Measurements from ENCODE around the gene C19orf47.

Gene C19orf47

DNA sequence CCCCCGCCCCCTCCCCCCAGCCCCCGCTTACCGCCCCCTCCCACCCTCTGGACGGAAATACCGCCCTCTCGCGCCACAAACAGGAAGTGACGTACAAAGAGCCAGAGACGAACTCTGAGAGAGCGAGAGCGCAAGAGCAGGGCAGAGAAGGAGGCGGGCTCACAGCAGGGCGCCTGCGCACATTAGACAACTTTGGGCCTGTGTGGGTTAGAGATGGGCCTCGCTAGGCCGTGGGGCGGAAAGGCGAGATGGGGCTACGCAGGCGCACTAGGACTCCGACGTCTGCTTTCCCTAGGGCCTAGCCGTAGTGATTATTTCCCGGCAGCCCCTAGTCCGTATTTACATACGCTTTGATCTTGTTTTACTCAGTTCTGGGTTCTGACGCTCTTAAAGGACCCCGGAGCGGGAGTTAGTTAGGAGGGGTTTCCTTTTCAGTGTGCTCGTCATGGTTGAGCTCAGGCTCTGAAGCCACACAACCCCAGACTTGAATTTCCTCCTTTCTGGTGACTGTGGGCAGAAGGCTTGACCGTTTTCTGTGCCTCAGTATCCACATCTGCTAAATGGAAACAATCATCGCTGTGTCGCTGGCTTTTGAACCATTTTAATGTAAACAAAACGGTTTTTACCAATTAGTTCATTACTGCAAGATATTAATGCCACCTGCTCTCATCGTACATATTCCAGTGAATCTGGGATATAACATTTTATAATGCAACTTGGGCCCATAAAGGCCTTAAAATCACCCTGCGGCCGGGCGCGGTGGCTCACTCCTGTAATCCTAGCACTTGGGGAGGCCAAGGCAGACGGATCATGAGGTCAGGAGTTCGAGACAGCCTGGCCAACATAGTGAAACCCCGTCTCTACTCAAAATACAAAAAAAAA is 62.6 kb downstream of the C19orf47 start:
- Histone ChIP-seq H2AFZ (peak overlapping the region; percentile 91), H3K27me3 (ENCODE audit: control insufficient read depth, insufficient read depth, low read length) (no peaks in the 10 kb centered on the region), H3K9ac (peak overlapping the region; percentile 30), H3K79me2 (peaks cover 48% of the 10 kb centered on the region), H3K4me2 (ENCODE audit: low read length) (peak overlapping the region; percentile 89), H3K36me3 (ENCODE audit: control insufficient read depth, insufficient read depth, low read length) (no peaks in the 10 kb centered on the region), H3K4me1 (peaks cover 23% of the 10 kb centered on the region), H3K27ac (peak overlapping the region; percentile 89), H3K4me3 (ENCODE audit: low read depth, low read length) (peak overlapping the region; percentile 90), H3K9me3 (ENCODE audit: control insufficient read depth, low read length) (no peaks in the 10 kb centered on the region)
- TF ChIP-seq, protein P1, sequence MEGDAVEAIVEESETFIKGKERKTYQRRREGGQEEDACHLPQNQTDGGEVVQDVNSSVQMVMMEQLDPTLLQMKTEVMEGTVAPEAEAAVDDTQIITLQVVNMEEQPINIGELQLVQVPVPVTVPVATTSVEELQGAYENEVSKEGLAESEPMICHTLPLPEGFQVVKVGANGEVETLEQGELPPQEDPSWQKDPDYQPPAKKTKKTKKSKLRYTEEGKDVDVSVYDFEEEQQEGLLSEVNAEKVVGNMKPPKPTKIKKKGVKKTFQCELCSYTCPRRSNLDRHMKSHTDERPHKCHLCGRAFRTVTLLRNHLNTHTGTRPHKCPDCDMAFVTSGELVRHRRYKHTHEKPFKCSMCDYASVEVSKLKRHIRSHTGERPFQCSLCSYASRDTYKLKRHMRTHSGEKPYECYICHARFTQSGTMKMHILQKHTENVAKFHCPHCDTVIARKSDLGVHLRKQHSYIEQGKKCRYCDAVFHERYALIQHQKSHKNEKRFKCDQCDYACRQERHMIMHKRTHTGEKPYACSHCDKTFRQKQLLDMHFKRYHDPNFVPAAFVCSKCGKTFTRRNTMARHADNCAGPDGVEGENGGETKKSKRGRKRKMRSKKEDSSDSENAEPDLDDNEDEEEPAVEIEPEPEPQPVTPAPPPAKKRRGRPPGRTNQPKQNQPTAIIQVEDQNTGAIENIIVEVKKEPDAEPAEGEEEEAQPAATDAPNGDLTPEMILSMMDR (IDR thresholded peaks at IDR 0.05): no peak

DNA sequence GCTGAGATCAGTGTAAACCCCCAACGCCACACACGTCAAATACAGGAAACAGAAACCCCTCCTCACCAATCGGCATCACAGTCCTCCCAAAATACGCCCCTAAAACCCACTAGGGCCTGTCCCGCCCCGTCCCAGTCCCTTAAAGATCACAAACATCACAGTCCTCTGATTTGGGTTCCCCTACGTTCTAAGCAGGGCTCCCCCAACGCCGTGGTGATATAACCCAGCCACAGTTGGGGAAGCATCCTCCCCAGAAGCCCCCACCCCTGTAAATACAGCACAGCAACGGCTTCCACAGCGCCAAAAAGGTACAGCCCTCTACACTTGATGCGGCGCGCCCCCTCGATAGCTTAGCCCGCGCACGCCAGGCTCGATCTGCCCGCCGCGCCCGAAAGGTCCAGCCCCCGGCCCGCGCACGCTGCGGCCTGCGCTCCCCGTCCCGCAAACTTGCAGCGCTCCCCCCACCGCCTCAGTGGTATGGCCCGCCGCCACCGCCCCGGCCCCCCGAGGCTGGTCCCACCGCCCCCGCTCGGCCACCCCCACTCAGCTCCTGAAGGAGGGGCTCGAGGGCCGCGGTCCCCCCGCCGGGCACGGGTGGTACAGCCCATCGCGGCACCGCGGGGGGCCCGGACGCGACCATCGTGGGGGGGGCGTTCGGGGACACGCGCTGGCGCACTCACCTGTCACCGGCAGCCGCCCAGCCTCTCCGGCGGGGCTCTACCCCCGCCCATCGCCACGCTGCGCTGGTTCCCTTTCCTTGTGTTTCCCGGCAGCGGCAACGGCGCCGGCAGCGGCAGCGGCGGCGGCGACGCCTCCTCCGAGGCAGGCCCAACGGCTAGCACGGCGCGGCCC is 63.5 kb downstream of the C19orf47 start, which contains the start of gene AKT2:
Gene AKT2 (minus strand): TSS at position 845 of the 852 bp plus-strand sequence. CDS start 20,078 bp downstream, outside the sequence.
- Histone ChIP-seq H3K9me3 (ENCODE audit: control insufficient read depth, low read length) (no peaks in the 10 kb centered on the region), H3K36me3 (ENCODE audit: control insufficient read depth, insufficient read depth, low read length) (no peaks in the 10 kb centered on the region), H3K27me3 (ENCODE audit: control insufficient read depth, insufficient read depth, low read length) (no peaks in the 10 kb centered on the region), H3K27ac (peak within 1 kb of the TSS; percentile 89), H3K4me1 (peaks cover 32% of the 10 kb centered on the region), H3K79me2 (peaks cover 57% of the 10 kb centered on the region), H2AFZ (peak within 1 kb of the TSS; percentile 91), H3K4me3 (ENCODE audit: low read depth, low read length) (peak within 1 kb of the TSS; percentile 90), H3K9ac (peak within 1 kb of the TSS; percentile 91), H3K4me2 (ENCODE audit: low read length) (peak within 1 kb of the TSS; percentile 89)
- TF ChIP-seq, protein P1 (IDR thresholded peaks at IDR 0.05): peak; percentile 8

DNA sequence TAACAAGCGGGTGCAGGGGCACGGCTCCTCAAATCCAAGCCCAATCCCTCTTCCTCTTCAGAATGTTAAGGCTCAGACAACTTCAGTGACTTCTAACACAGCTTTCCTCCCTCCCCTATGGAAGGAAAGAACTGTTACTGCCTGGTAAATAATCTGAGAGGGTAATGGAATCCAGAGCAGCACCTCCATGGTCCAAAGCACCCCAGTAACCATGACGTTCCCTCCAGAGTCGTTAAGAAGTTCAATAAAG is 64.0 kb downstream of the C19orf47 start:
- peak overlapping the region; percentile 85 for H2AFZ ChIP-seq
- peaks cover 37% of the 10 kb centered on the region for H3K4me1 ChIP-seq
- peak overlapping the region; percentile 89 for H3K4me2 ChIP-seq (ENCODE audit: low read length)
- H3K9me3 ChIP-seq (ENCODE audit: control insufficient read depth, low read length): no peaks in the 10 kb centered on the region
- H3K36me3 ChIP-seq (ENCODE audit: control insufficient read depth, insufficient read depth, low read length): no peaks in the 10 kb centered on the region
- TF ChIP-seq, protein P1 (IDR thresholded peaks at IDR 0.05): no peak
- peaks cover 62% of the 10 kb centered on the region for H3K79me2 ChIP-seq
- peak overlapping the region; percentile 87 for H3K27ac ChIP-seq
- peak overlapping the region; percentile 90 for H3K4me3 ChIP-seq (ENCODE audit: low read depth, low read length)
- H3K27me3 ChIP-seq (ENCODE audit: control insufficient read depth, insufficient read depth, low read length): no peaks in the 10 kb centered on the region
- H3K9ac ChIP-seq: peak overlapping the region; percentile 91

DNA sequence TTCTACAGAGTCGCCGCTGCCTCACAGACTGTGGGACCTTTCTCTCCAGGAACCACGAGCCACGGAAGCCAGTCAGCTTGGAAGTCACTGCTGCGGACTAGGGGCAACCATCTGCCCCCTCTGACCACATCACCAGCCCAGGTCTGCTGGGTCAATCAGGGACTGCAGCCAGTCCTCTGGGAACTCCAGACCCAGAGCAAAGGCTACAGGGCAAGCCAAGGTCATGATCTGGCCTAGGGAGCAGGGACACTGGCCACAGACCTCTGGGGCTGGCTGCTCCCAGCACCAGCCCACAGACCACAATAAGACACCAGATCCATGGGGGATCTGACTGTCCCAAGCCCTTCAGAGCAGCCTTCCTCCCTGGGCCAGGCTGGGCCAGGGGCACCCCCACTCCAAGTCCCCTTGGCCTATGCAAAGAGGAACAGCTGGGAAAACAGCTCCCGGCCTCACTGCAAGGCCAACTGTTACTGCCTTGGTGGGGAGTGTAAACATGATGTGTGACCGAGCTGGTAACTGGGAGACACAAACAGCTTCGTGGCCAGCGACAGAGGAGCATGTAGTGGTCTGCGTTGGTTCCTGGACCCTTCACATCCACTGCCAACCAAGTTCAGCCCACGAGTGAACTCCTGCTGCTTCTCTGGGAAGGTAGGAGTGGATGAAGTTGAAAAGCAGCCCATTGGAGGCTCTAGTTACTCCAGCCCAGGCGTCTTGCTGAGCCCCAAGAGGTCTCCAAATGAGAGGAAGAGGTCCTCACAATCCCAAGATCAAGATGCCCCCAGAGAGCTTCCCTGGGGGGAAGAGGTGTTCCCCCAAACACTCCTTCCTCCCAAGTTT is 64.6 kb downstream of the C19orf47 start:
- Histone ChIP-seq H3K4me1 (peaks cover 41% of the 10 kb centered on the region), H3K9ac (peak overlapping the region; percentile 91), H2AFZ (no peak overlapping the region), H3K9me3 (ENCODE audit: control insufficient read depth, low read length) (no peaks in the 10 kb centered on the region), H3K36me3 (ENCODE audit: control insufficient read depth, insufficient read depth, low read length) (no peaks in the 10 kb centered on the region), H3K27me3 (ENCODE audit: control insufficient read depth, insufficient read depth, low read length) (no peaks in the 10 kb centered on the region), H3K79me2 (peaks cover 68% of the 10 kb centered on the region), H3K4me2 (ENCODE audit: low read length) (peak overlapping the region; percentile 89), H3K4me3 (ENCODE audit: low read depth, low read length) (peak overlapping the region; percentile 90), H3K27ac (peak overlapping the region; percentile 87)
- TF ChIP-seq, protein P1 (IDR thresholded peaks at IDR 0.05): no peak

Data from parathyroid adenoma (tissue), 2 donors.